Chondrocyte (in vitro differentiated cells): Measurements from ENCODE around the gene SMIM41. TPM values are rescaled to one million over a fixed set of nuclear protein-coding genes. Genes with fewer than 3 reads are reported as not detected.
A peak's percentile ranks its signal among the peaks of the same experiment; 100 is the strongest.

Experiments
- DNase-seq: peaks from one replicate; pipeline ENCODE4 v3.0.0; 2021; ENCODE audit warnings: mixed read lengths, low spot score
- H3K27ac Mint-ChIP-seq: one replicate; pipeline ENCODE4 v1.8.0; 2021; ENCODE audit warnings: mild to moderate bottlenecking, moderate library complexity, mixed read lengths; ENCODE audit not compliant: unreplicated experiment
- H3K27me3 Mint-ChIP-seq: 2 replicates; pipeline ENCODE4 v1.8.0; 2021; ENCODE audit warnings: low read depth, mixed read lengths
- H3K36me3 Mint-ChIP-seq: 2 replicates; pipeline ENCODE4 v1.8.0; 2021; ENCODE audit warnings: low read depth, mixed read lengths
- H3K4me1 Mint-ChIP-seq: 2 replicates; pipeline ENCODE4 v1.8.0; 2021; ENCODE audit warnings: low read depth, mild to moderate bottlenecking, mixed read lengths
- H3K4me3 Mint-ChIP-seq: one replicate; pipeline ENCODE4 v1.8.0; 2021; ENCODE audit warnings: mild to moderate bottlenecking, moderate library complexity, mixed read lengths; ENCODE audit not compliant: unreplicated experiment
- H3K9me3 Mint-ChIP-seq: 2 replicates; pipeline ENCODE4 v1.8.0; 2021; ENCODE audit warnings: low read depth, mixed read lengths
- CTCF ChIP-seq: fragments of 200-600 bp; sonication (generic); IDR thresholded peaks from 2 replicates; pipeline ENCODE4 v1.5.0; 2021; ENCODE audit warnings: antibody characterized with exemption, mild to moderate bottlenecking, moderate library complexity
- total RNA-seq: library from RNA; stranded (reverse); gene quantifications from 3 replicates; pipeline ENCODE4 v1.2.1, GENCODE V29; 2021

The SMIM41 gene
- total RNA-seq, 1 donor from 2014 or later: not detected

GRCh38 chr12:52127683-52128450, 48.4 kb downstream of the SMIM41 start:
- no peaks in the 10 kb centered on the region for H3K27me3 Mint-ChIP-seq
- H3K27ac Mint-ChIP-seq: no peak overlapping the region
- DNase-seq: no peak
- no peak overlapping the region for H3K4me3 Mint-ChIP-seq
- TF ChIP-seq CTCF: no peak
- no peaks in the 10 kb centered on the region for H3K36me3 Mint-ChIP-seq
- H3K9me3 Mint-ChIP-seq: no peaks in the 10 kb centered on the region
- H3K4me1 Mint-ChIP-seq: peaks cover 13% of the 10 kb centered on the region

- H3K36me3 Mint-ChIP-seq: no peaks in the 10 kb centered on the region
- no peak overlapping the region for H3K27ac Mint-ChIP-seq
- peaks cover 13% of the 10 kb centered on the region for H3K4me1 Mint-ChIP-seq
- TF ChIP-seq CTCF: no peak
- no peak for DNase-seq
- no peaks in the 10 kb centered on the region for H3K9me3 Mint-ChIP-seq
- H3K4me3 Mint-ChIP-seq: no peak overlapping the region
- no peaks in the 10 kb centered on the region for H3K27me3 Mint-ChIP-seq
Observed at GRCh38 chr12:52130711-52131110, 51.2 kb downstream of the SMIM41 start.

GRCh38 chr12:52132754-52133161, 53.3 kb downstream of the SMIM41 start:
- no peak for DNase-seq
- TF ChIP-seq CTCF: no peak

GRCh38 chr12:52137746-52138145, 58.2 kb downstream of the SMIM41 start:
- TF ChIP-seq CTCF: no peak
- no peaks in the 10 kb centered on the region for H3K36me3 Mint-ChIP-seq
- no peak overlapping the region for H3K4me3 Mint-ChIP-seq
- H3K9me3 Mint-ChIP-seq: no peaks in the 10 kb centered on the region
- no peaks in the 10 kb centered on the region for H3K27me3 Mint-ChIP-seq
- H3K27ac Mint-ChIP-seq: no peak overlapping the region
- peak; percentile 59 for DNase-seq
- H3K4me1 Mint-ChIP-seq: peaks cover 4% of the 10 kb centered on the region

More at GRCh38 chr12:52132754-52133161, 53.3 kb downstream of the SMIM41 start:
- H3K4me1 Mint-ChIP-seq: peaks cover 5% of the 10 kb centered on the region
- no peaks in the 10 kb centered on the region for H3K36me3 Mint-ChIP-seq
- no peak overlapping the region for H3K4me3 Mint-ChIP-seq
- no peaks in the 10 kb centered on the region for H3K27me3 Mint-ChIP-seq
- H3K27ac Mint-ChIP-seq: no peak overlapping the region
- H3K9me3 Mint-ChIP-seq: no peaks in the 10 kb centered on the region

GRCh38 chr12:52139147-52139546, 59.6 kb downstream of the SMIM41 start:
- Mint-ChIP-seq H3K36me3 (no peaks in the 10 kb centered on the region), H3K4me3 (no peak overlapping the region), H3K27me3 (no peaks in the 10 kb centered on the region), H3K9me3 (no peaks in the 10 kb centered on the region), H3K4me1 (peaks cover 12% of the 10 kb centered on the region), H3K27ac (no peak overlapping the region)
- no peak for TF ChIP-seq CTCF
- peak; percentile 53 for DNase-seq
